GM12878 (cell line): ENCODE results near the gene RAD51B. TPM values are rescaled to one million over a fixed set of nuclear protein-coding genes. Genes with fewer than 3 reads are reported as not detected.
A peak's percentile ranks its signal among the peaks of the same experiment; 100 is the strongest.

Experiments used
- BHLHE40 ChIP-seq, 2 experiments: fragments of 450-650 bp in 1 of 2; IDR thresholded peaks; 2 replicates each; pipeline ENCODE4 v1.6.1; 2011 to 2017; ENCODE audit warnings: low read depth in 2 of 2, borderline replicate concordance in 1 of 2, improper control_type of control experiment in 1 of 2, low read length in 1 of 2, mild to moderate bottlenecking in 1 of 2
- BMI1 ChIP-seq: fragments of 450-650 bp; IDR thresholded peaks from 2 replicates; pipeline ENCODE4 v1.6.1; 2016; ENCODE audit warnings: mild to moderate bottlenecking, moderate library complexity, borderline replicate concordance
- CBFB ChIP-seq: IDR thresholded peaks from 2 replicates; pipeline ENCODE4 v1.6.1; 2016; ENCODE audit warnings: antibody characterized with exemption, low read depth
- CTCF ChIP-seq, 3 experiments: IDR thresholded peaks in 2 of 3; conservative IDR thresholded peaks in 1 of 3; 2 replicates each; pipeline ENCODE4 v1.5.1; 2011; ENCODE audit warnings: low read depth in 3 of 3, low read length in 3 of 3, mild to moderate bottlenecking in 3 of 3, control low read depth in 2 of 3, moderate library complexity in 2 of 3, inconsistent platforms in 1 of 3, mixed read lengths in 1 of 3; ENCODE audit not compliant: control insufficient read depth in 2 of 3, insufficient read depth in 1 of 3; ENCODE audit errors: extremely low read depth in 1 of 3
- IKZF1 ChIP-seq: fragments of 450-650 bp; conservative IDR thresholded peaks from 2 replicates; pipeline ENCODE4 v1.6.1; 2017; ENCODE audit warnings: antibody characterized with exemption, mild to moderate bottlenecking
- NR2F1 ChIP-seq: fragments of 450-650 bp; conservative IDR thresholded peaks from 2 replicates; pipeline ENCODE4 v1.6.1; 2017; ENCODE audit warnings: mild to moderate bottlenecking
- POLR2AphosphoS2 ChIP-seq: IDR thresholded peaks from 2 replicates; pipeline ENCODE4 v1.6.1; 2011; ENCODE audit warnings: low read depth, mild to moderate bottlenecking, low read length, improper control_type of control experiment, moderate library complexity
- POU2F2 ChIP-seq: IDR thresholded peaks from 3 replicates; pipeline ENCODE4 v1.6.1; 2011; ENCODE audit warnings: low read depth, mild to moderate bottlenecking, low read length, borderline replicate concordance
- REST ChIP-seq: IDR thresholded peaks from 2 replicates; pipeline ENCODE4 v1.6.1; 2012; ENCODE audit warnings: mild to moderate bottlenecking, low read depth, low read length
- SIX5 ChIP-seq: IDR thresholded peaks from 2 replicates; pipeline ENCODE4 v1.6.1; 2011; ENCODE audit warnings: mild to moderate bottlenecking, low read depth, low read length, moderate library complexity; ENCODE audit not compliant: severe bottlenecking
- SRF ChIP-seq, 2 experiments: IDR thresholded peaks; 2 replicates each; pipeline ENCODE4 v1.6.1; 2011; ENCODE audit warnings: low read depth in 2 of 2, low read length in 2 of 2, mild to moderate bottlenecking in 1 of 2, moderate library complexity in 1 of 2
- STAT1 ChIP-seq: fragments of 450-650 bp; conservative IDR thresholded peaks from 2 replicates; pipeline ENCODE4 v1.6.1; 2014; ENCODE audit warnings: antibody characterized with exemption, mild to moderate bottlenecking
- TBL1XR1 ChIP-seq: IDR thresholded peaks from 2 replicates; pipeline ENCODE4 v1.6.1; 2012; ENCODE audit warnings: low read depth, low read length, improper control_type of control experiment
- TCF3 ChIP-seq: IDR thresholded peaks from 2 replicates; pipeline ENCODE4 v1.6.1; 2012; ENCODE audit warnings: low read depth, mild to moderate bottlenecking, low read length, borderline replicate concordance; ENCODE audit not compliant: insufficient read depth
- ZBTB33 ChIP-seq: fragments of 450-650 bp; IDR thresholded peaks from 2 replicates; pipeline ENCODE4 v1.6.1; 2017; ENCODE audit warnings: mild to moderate bottlenecking
- ZBTB40 ChIP-seq: fragments of 450-650 bp; IDR thresholded peaks from 2 replicates; pipeline ENCODE4 v1.6.1; 2016; ENCODE audit warnings: mild to moderate bottlenecking, moderate library complexity, borderline replicate concordance
- polyA plus RNA-seq, 11 experiments: library from polyadenylated mRNA; depleted of rRNA in 4 of 11; unstranded in 6 of 11; stranded (reverse) in 5 of 11; fragments of >200 nt; fragmentation: Nextera tagmentation in 4 of 11; fragmentation: Illumina TruSeq in 1 of 11; extraction: Ambion mirVana in 4 of 11; extraction: Trizol in 1 of 11; gene quantifications; 1 replicate in 1 of 11; 2 replicates in 10 of 11; pipeline versions ENCODE4 v1.2.1 to v1.2.3, GENCODE V29; 2011 to 2016; ENCODE audit warnings: inconsistent platforms in 2 of 11, missing spikeins in 2 of 11, low read depth in 1 of 11
- total RNA-seq, 4 experiments: library from RNA; depleted of rRNA in 3 of 4; stranded (reverse); fragments of >200 nt in 3 of 4; fragmentation: Illumina TruSeq in 1 of 4; extraction: Trizol in 1 of 4; gene quantifications; 2 replicates each; pipeline versions ENCODE4 v1.2.1 to v1.2.3, GENCODE V29; 2013 to 2021

The RAD51B gene
- total and polyA plus RNA-seq, 10 of the 15 experiments (the other 5 are each of a cell fraction or from before 2014, with no cell fraction given): 9.8 to 26.8 (median 21.3) TPM

- TF ChIP-seq BHLHE40 (IDR thresholded peaks at IDR 0.05; ENCODE audit: borderline replicate concordance in 1 of 2, low read depth in 2 of 2, low read length in 1 of 2) (peak; percentile 77 to 89), ZBTB40 (no peak; the same call in 1 of the 2 replicates), POU2F2 (peak; percentile 82; the same call in 2 of the 3 replicates), CTCF (IDR thresholded peaks at IDR 0.05 in 2 of 3, conservative IDR thresholded peaks at IDR 0.05 in 1 of 3; ENCODE audit: control insufficient read depth in 2 of 3, extremely low read depth in 1 of 3, insufficient read depth in 1 of 3, low read depth in 3 of 3, low read length in 3 of 3) (no peak), STAT1 (no peak), IKZF1 (peak; percentile 99), CBFB (peak; percentile 87), REST (0 out of 2 replicates have a peak, but pooled peaks have one; percentile 19), ZBTB33 (no peak), POLR2AphosphoS2 (no peak), TCF3 (no peak), SIX5 (no peak), TBL1XR1 (peak; percentile 98), BMI1 (peak; percentile 81), SRF (IDR thresholded peaks at IDR 0.05; ENCODE audit: low read depth in 2 of 2, low read length in 2 of 2) (peak in 1 of 2 experiments; percentile 57; a peak in 1 of 4 replicates), NR2F1 (peak; percentile 81)
Measured at GRCh38 chr14:68741839-68742470, 922.4 kb downstream of the RAD51B start (continued).
